ENCODE results near the gene ZNF334. TPM values are rescaled to one million over a fixed set of nuclear protein-coding genes. Genes with fewer than 3 reads are reported as not detected.

The ZNF334 gene
- total and polyA plus RNA-seq, 10 donors, result 1.2 to 4.5 (median 2.2) TPM

DNA sequence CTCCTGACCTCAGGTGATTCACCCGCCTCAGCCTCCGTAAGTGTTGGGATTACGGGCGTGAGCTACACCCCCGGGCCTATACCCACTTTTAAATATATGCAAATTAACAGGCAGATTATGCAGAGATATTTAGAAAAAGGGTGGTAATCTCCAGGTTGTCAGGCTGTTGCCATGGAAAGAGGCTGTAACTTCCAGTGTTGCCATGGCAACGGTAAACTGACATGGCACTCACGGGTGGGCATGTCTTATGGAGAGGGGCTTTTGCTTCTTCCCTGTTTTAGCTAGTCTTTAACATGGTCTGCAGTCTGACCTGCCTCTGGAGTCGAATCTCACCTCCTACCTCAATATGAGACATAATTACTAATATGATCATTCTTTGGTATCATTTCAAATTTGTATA, 44.9 kb downstream of the ZNF334 start:
- no peak for TF ChIP-seq POLR2A (IDR thresholded peaks at IDR 0.05)
- TF ChIP-seq POLR2AphosphoS5 (IDR thresholded peaks at IDR 0.05), result no peak
- H3K36me3 ChIP-seq, result no peaks in the 10 kb centered on the region
- no peaks in the 10 kb centered on the region for H3K4me1 ChIP-seq
- no peak overlapping the region for H3K4me3 ChIP-seq
- peaks cover 0 to 7% (median 0%) of the 10 kb centered on the region in 7 donors for H3K27me3 ChIP-seq (replicated peaks in 1 of 7)
- no peak overlapping the region for H3K27ac ChIP-seq
- DNase-seq, result no peak
- intact Hi-C loops (cut with DNase I; ENCODE audit: low total_unique reads), result no loop called here
- H3K9me3 ChIP-seq, result no peaks in the 10 kb centered on the region
- 89 to 90% (median 89%) methylated on average over 8 of the region's 8 CpGs for WGBS, 5 donors

DNA sequence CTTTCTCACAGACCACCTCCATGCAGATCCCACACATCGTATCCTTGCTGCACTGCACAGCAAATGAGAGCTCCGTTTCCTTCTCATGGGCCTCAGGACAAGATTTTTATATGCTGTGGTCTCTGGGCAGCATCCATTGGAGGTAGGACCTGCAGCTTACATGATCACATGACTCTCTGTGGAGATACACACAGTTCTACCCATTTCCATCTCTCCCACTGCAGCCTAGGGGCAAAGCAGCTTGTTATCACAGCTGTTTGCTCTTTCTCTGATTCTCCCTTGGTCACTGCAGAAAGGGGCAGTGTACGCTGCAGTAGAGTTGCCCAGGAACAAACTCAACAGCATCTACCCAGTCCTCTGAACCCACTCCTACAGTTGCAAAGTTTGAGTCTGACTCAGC, 48.9 kb downstream of the ZNF334 start:
- intact Hi-C loops (cut with DNase I; ENCODE audit: low total_unique reads), result no loop called here
- Histone ChIP-seq H3K4me3 (no peak overlapping the region), H3K9me3 (no peaks in the 10 kb centered on the region), H3K27ac (no peak overlapping the region), H3K27me3 (replicated peaks in 1 of 7) (peaks cover 0 to 19% (median 0%) of the 10 kb centered on the region in 7 donors), H3K4me1 (peaks cover 0 to under 1% (median 0%) of the 10 kb centered on the region in 6 donors), H3K36me3 (no peaks in the 10 kb centered on the region)
- WGBS, 5 donors, result 81 to 94% (median 81%) methylated on average over 3 of the region's 3 CpGs
- no peak for DNase-seq
- TF ChIP-seq, protein P1, sequence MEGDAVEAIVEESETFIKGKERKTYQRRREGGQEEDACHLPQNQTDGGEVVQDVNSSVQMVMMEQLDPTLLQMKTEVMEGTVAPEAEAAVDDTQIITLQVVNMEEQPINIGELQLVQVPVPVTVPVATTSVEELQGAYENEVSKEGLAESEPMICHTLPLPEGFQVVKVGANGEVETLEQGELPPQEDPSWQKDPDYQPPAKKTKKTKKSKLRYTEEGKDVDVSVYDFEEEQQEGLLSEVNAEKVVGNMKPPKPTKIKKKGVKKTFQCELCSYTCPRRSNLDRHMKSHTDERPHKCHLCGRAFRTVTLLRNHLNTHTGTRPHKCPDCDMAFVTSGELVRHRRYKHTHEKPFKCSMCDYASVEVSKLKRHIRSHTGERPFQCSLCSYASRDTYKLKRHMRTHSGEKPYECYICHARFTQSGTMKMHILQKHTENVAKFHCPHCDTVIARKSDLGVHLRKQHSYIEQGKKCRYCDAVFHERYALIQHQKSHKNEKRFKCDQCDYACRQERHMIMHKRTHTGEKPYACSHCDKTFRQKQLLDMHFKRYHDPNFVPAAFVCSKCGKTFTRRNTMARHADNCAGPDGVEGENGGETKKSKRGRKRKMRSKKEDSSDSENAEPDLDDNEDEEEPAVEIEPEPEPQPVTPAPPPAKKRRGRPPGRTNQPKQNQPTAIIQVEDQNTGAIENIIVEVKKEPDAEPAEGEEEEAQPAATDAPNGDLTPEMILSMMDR (IDR thresholded peaks at IDR 0.05 in 8 of 11, conservative IDR thresholded peaks at IDR 0.05 in 3 of 11), result no peak
- TF ChIP-seq POLR2AphosphoS5 (IDR thresholded peaks at IDR 0.05), result no peak
- TF ChIP-seq POLR2A (IDR thresholded peaks at IDR 0.05), result no peak

DNA sequence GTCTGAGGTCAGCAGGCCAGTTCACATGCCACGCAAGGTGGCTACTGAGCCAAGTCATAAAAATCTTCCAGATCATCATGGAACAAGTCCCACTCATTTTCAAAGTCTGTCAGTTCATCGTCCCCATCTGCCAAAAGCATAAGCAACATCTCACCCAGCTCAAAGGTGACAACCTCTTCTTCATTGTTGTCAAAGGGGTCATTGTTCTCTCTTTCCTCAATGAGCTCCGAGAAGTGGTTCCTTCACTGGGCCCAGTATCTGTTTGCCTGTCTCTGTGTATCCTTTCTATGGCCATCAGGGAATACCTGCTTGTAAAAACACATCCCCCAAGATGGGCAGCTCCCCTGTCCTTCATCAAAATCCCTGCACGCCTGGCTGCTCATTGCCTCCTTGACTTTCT, 49.5 kb downstream of the ZNF334 start:
- 79 to 94% (median 88%) methylated on average over 4 of the region's 4 CpGs for WGBS, 5 donors
- H3K4me1 ChIP-seq, result peaks cover 0 to 6% (median 3%) of the 10 kb centered on the region in 6 donors
- no peaks in the 10 kb centered on the region for H3K36me3 ChIP-seq
- no peak overlapping the region for H3K4me3 ChIP-seq
- H3K27me3 ChIP-seq (replicated peaks in 1 of 7), result peaks cover 0 to 24% (median 5%) of the 10 kb centered on the region in 7 donors
- no peak overlapping the region for H3K27ac ChIP-seq
- intact Hi-C loops (cut with DNase I; ENCODE audit: low total_unique reads), result no loop called here
- no peak for DNase-seq
- H3K9me3 ChIP-seq, result no peaks in the 10 kb centered on the region
- TF ChIP-seq POLR2A (IDR thresholded peaks at IDR 0.05) (no peak), POLR2AphosphoS5 (IDR thresholded peaks at IDR 0.05) (no peak)
- TF ChIP-seq, protein P1 (IDR thresholded peaks at IDR 0.05 in 8 of 11, conservative IDR thresholded peaks at IDR 0.05 in 3 of 11), result no peak

DNA sequence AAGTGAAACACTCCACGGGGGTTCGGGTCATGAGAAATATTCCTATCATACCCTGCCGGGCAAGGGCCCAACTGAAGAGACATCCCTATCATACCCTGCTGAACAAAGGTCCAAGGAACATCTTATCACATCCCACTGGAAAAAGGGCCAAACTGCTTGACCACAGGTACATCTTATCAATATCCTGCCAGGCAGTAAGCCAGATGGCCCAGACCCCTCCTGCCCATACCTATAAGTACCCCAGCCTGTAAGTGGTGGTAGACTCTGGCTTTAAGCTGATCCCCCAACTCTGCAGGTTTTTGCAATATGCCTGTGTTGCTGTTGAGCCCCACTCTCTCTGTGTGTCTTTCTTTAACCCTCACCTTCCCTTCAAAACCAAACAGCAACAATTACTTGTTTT, 51.6 kb downstream of the ZNF334 start:
- H3K27me3 ChIP-seq (replicated peaks in 1 of 7), result peaks cover 0 to 42% (median 6%) of the 10 kb centered on the region in 7 donors
- H3K27ac ChIP-seq, result no peak overlapping the region
- WGBS, 5 donors, result 83 to 95% (median 91%) methylated on average over 3 of the region's 3 CpGs
- intact Hi-C loops (cut with DNase I; ENCODE audit: low total_unique reads), result no loop called here
- H3K36me3 ChIP-seq, result no peaks in the 10 kb centered on the region
- H3K4me1 ChIP-seq, result peaks cover 0 to 8% (median 3%) of the 10 kb centered on the region in 6 donors
- no peak for DNase-seq
- no peak overlapping the region for H3K4me3 ChIP-seq
- H3K9me3 ChIP-seq, result peaks cover 0 to 14% (median 7%) of the 10 kb centered on the region in 8 donors
- TF ChIP-seq POLR2A (IDR thresholded peaks at IDR 0.05), result no peak
- TF ChIP-seq, protein P1 (IDR thresholded peaks at IDR 0.05 in 8 of 11, conservative IDR thresholded peaks at IDR 0.05 in 3 of 11), result no peak
- no peak for TF ChIP-seq POLR2AphosphoS5 (IDR thresholded peaks at IDR 0.05)
